ENCODE measurements around the gene SNTN.

SNTN gene

DNA sequence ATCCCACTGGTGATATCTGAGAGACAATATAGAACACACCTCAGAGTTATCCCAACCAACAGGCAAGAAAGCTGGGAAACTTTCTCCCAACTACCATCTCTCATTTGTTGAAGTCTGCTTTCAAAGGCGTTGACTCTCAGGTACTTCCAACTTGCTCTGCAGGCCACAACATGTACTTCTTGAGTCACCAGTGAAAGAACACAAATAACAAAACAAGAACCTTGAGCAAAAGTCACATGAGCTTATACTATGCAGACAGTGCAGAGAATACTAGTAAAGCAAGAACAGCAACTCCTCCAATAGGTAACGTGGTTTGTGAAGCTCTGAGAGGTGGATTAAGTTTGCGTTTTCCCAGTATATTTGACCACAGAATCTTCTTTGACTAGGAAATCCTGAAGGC, 20.6 kb downstream of the SNTN start:
- DNase-seq (ENCODE audit: low read depth, low spot score) = no peak

DNA sequence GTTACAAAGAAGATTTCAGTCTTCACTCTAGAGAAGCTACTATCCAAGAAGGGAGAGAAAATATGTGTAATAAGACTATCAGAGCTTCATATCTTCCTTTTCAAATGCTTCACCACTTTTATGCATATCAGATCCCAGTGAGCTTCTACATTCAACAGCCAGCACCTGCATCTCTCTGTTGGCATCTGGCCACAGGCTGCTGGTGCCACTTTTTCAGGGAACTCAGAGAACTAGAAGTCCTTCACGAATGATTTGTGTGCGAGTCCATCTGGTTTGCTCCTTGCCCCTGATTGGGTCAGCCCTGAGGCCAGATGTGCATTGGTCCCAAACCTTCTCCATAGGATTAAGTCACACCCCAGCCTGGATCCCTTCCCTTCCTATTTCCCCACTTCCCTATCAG, 22.1 kb downstream of the SNTN start:
- DNase-seq (ENCODE audit: low read depth, low spot score) = no peak

DNA sequence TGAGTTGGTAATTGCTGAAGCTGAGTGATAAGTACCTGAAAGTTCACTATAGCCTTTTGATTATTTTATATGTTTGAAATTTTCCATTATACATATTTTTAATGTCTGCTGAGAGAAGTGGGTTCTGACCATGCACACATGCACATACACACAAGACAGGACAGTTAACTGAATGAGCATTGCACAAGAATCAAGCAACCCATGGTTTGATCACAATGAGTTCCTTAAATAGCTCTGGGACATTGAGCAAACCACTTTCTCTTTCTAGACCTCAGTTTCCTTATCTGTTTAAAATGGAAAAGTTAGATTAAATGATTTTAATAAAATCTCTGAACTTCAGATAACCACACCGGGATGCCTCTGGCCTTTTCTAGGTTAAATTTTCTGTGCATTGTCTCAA, 26.7 kb downstream of the SNTN start:
- DNase-seq (ENCODE audit: low read depth, low spot score) = no peak

DNA sequence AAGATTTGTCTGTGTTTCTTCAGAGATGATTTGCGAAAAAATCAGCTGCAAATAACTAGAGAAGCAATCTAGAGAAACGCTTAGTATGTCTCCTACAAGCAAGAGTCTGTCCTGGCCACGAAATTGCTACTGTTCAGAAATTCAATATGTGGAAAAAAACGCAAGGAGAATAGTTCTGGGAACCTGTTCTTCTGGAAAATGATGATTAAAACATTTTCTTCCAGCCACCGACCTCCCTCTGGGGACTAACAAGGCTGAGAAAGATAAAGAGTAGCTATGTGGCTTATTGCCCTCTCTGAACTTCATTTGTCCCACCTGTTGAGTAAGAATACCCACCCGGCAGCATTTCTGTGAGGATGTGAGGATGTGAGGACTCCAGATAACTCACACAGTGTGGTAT, 31.6 kb downstream of the SNTN start:
- no peak for DNase-seq (ENCODE audit: low read depth, low spot score)

DNA sequence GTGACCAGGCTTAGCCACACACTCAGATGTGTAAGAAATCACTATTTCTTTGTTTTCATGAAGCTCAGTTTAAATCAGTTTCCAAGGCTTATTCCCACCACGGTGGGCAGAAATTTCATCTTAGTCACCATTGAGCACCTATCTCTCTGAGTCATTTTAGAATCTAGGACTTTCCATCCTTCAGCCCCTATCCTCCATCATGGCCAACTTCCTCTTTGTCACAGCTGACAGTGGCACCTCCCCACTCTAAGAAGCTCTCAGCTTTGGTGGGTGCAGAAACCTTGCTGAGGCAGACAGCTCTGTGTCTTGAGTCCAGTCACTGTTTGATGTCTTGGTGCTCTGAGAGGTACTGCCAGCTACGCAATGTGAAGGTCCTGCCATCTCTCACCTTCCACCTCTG, 32.9 kb downstream of the SNTN start:
- DNase-seq (ENCODE audit: low read depth, low spot score) = no peak

DNA sequence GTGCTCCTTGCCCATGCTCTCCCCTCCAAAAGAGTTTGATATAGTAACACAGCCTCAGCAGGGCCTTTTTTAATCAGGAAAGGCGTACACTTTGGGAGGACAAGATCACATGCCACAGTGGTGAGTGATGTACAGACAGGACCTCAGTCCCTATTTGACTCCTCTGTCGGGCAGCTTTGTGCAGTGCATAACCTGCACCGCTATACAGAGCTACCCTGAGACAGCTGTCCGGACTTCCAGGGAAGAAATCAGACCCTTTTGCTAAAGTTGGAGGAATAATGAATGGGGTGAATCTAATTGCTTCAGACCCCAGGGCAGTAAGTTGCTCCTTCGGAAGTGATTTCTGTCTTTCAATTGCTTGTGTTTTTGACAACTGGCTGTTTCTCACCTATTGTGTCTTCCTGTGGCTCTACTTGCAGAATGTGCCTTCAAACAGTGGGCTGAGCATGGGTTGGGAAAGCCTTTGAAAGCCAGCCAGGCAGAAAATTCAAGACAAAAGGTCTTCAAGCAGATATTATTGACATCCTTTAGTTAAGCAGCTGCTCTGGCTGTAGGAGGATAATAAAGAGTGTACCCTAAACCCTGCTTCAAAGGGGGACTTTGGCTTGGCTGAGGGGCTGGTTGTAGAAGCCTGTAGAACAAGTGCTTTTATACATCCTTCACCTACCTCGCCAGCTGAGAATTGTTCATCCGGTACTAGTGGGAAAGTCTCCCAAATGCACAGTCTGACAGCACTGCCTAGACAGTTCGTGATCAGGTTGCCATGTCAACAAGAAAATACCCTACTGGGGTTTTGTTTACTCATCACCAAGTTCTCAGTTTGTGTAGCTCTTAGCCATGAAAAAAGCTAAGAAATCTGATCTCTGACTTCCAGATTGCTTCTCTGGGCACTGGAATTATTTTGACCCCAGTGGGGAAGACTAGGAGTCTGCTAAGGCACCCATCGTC, 35.1 kb downstream of the SNTN start:
- no peak for DNase-seq (ENCODE audit: low read depth, low spot score)

GRCh38 chr3:63689285-63689684, 36.8 kb downstream of the SNTN start:
- DNase-seq (ENCODE audit: low read depth, low spot score) = no peak

DNA sequence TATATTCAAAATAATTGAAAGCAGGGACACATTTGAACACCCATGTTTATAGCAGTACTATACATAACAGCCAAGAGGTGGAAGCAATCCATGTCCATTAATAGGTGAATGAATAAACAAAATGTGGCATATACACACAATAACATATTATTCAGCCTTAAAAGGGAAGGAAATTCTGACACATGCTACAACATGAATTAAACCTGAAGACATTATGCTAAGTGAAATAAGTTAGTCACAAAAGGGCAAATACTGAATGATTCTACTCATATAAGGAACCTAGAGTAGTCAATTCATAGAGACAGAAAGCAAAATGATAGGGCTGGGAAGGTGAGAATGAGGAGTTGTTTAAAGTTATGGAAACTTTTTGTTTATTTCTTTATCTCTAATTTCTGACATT, 40.9 kb downstream of the SNTN start:
- DNase-seq (ENCODE audit: low read depth, low spot score) = no peak

GRCh38 chr3:63705092-63705645, 52.7 kb downstream of the SNTN start:
- DNase-seq (ENCODE audit: low read depth, low spot score) = no peak

DNA sequence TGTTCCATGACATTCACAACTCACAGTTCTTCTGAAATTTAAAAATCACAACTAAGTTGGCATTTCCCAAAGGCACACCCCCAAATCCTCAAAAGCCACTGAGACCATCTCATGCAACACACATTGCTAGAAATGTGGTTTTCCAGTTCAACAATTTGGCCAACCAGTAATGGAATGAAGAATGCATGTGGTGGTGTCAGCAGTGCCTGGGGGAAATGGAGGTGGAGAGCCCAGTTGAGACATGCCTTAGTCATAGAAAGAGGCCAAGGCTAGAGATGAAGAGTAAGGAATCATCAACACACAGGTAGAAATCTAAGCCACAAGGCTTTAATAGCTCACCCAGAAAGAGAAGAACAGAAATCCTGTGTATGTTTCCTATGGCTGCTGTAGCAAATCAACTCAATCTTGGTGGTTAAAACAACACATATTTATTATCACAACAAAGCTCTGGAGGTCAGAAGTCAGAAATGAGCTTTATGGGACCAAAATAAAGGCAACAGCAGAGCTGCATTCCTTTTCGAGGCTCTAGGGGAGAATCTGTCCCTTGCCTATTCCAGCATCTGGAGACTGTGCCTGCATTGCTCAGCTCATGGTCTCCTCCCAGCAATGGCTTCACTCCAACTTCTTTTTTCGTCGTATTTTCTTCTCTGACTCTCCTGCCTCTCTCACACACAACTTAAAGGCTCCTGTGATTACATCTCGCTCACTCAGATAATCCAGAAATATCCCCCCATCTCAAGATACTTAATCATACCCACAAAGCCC, 54.0 kb downstream of the SNTN start:
- no peak for DNase-seq (ENCODE audit: low read depth, low spot score)

DNA sequence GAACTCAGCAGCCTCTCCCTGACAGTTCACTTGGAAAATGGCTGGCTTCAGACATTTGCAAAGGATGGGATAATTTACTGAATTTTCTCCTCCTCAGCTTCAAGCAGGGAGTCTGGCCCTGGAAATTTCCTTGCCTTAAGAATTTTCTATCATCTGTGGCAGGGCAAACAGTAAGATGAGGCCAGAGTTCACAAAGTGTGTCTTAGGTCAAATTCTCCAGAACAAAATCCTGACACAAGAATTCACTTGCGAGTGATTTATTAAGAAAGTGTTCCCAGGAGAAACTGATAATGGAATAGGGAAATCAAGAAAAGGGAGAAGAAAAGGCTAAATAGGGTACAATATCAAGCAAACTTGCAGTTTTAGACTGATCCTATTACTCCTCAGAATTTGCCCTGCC, 55.3 kb downstream of the SNTN start:
- DNase-seq (ENCODE audit: low read depth, low spot score) = no peak

DNA sequence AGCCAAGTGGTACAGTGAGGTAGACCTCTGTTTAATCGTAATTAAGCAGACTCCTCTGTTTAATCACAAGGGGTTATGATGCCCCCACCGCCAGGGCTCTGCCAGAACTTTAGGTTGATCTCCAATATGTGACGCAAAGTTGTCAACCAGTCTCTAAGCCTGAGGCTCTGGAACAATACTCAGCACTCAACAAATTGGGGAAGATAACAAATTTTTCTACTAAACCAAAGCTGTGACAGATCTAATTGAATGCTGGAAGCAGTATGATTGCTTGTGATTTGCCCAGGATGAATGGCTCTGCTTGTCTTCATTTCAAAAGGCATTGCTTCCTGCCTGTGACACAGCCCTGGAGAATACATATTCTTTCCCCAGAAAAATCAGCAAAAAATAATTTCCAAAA, 57.1 kb downstream of the SNTN start:
- DNase-seq (ENCODE audit: low read depth, low spot score) = no peak
